Left ventricle myocardium superior (tissue), 1 donor: ENCODE measurements around the gene KLHL10. TPM values are rescaled to one million over a fixed set of nuclear protein-coding genes. Genes with fewer than 3 reads are reported as not detected.

Experiments used
- ATAC-seq: fragments of 200-7000 bp; cut with Tn5 transposase; one replicate; pipeline ENCODE4 v1.9.1; 2020; ENCODE audit warnings: mild to moderate bottlenecking, moderate library complexity
- DNase-seq: peaks from one replicate; pipeline ENCODE4 v3.0.0-alpha.2; 2020
- intact Hi-C: fragments of 100-400 bp; cut with micrococcal nuclease; formaldehyde crosslinking; loops from one replicate; pipeline ENCODE4 v1.11.0; 2022
- long read RNA-seq: library from polyadenylated mRNA; unstranded; transcript quantifications from one replicate; pipeline ENCODE4 v2.0.0, GENCODE V29; 2021
- total RNA-seq: library from RNA; stranded (reverse); fragmentation: NEBNext Ultra II Directional; extraction: Animal tissue kit (Norgen Biotek cat#: 25700); gene quantifications from one replicate; pipeline ENCODE4 v1.2.1, GENCODE V29; 2021
- donor health status: DM: no; HTN: yes; CAD: no; lungs with severe emphysema.

KLHL10 gene
- 0.12 TPM for total RNA-seq
- long read RNA-seq: 0 reads

DNA sequence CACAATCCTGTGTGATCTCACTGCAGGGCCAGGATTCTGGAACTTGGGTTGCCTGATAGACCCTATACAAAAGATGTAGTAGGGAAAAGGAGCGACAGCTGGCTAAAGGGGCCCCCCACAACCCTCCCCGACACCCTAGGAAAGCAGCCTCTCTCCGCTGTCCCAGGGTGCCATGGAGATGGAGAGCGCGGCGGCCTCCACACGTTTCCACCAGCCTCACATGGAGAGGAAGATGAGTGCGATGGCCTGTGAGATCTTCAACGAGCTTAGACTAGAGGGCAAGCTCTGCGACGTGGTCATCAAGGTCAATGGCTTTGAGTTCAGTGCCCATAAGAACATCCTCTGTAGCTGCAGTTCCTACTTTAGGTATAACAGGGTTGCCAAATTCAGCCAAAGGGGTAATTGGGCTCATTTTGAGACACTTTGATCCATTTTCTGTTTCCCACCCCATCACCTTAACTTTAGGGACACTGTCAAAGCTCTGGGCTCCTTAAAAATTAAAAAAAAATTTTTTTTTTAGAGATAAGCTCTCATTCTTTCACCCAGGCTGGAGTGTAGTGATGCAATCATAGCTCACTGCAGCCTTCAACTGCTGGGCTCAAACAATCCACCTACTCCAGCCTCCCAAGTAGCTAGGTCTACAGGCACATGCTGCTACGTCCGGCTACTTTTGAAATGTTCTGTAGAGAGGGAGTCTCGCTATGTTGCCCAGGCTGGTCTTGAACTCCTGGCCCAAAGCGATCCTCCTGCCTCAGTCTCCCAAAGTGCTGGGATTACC lies at the start of gene KLHL10:
KLHL10 (plus strand) TSS at position 65 of the 778 bp plus-strand sequence; CDS start at position 173, 108 bp downstream.
- intact Hi-C loops: no loop called here
- DNase-seq: no peak
- no peak for ATAC-seq

DNA sequence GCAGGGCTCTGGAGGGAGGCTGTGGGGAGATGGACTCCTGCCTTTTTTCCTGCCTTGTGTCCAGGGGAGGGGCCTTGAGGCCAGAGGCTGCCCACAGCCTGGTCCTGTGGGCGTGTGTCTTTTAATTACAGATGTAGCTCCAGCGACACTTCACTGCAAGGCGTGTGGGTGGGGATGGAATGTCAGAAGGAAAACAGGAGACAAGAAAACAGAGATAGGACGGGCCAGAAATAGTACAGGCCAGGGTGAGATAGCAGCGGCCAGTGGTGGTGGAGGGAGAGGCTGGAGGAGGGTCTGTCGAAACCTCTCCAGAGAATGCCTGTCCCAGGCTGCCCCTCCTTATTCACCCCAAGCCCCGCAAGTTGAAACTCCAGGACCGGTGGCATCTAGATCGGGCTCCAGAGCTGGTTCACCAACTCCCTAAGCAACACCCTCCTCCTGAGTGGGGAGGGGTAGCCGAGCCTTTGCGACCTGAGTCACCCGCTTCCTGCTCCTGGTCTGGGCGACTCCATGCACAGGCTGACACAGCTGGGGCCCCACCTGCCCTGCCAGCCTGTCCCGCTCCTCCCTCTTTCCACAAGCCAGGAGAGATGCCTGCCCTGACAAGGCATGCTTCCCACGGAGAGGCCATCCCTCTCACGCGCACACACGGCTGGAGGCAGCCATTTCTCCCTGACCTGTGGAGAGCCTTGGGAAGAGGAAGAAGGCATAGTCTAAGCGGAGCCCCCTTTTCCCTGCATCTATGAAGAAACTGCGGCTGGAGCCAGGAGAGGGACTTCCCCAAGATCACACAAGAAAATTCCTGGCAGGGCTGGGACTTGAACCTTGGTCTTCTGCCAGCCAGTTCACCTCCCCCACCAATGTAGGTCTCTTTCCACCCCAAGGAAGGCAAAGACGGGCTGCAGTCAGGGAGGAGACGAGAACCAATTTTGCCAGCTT lies 44.5 kb upstream of the KLHL10 start:
- intact Hi-C loops: no loop called here
- DNase-seq (peak; percentile 77), ATAC-seq (peak; percentile 90)

- DNase-seq (peak; percentile 48), ATAC-seq (peak; percentile 27)
- intact Hi-C loops: no loop called here
Observed at GRCh38 chr17:41793784-41794539, 43.7 kb upstream of the KLHL10 start.

GRCh38 chr17:41794540-41794975 lies 43.1 kb upstream of the KLHL10 start:
- intact Hi-C loops: no loop called here
- no peak for ATAC-seq
- no peak for DNase-seq

DNA sequence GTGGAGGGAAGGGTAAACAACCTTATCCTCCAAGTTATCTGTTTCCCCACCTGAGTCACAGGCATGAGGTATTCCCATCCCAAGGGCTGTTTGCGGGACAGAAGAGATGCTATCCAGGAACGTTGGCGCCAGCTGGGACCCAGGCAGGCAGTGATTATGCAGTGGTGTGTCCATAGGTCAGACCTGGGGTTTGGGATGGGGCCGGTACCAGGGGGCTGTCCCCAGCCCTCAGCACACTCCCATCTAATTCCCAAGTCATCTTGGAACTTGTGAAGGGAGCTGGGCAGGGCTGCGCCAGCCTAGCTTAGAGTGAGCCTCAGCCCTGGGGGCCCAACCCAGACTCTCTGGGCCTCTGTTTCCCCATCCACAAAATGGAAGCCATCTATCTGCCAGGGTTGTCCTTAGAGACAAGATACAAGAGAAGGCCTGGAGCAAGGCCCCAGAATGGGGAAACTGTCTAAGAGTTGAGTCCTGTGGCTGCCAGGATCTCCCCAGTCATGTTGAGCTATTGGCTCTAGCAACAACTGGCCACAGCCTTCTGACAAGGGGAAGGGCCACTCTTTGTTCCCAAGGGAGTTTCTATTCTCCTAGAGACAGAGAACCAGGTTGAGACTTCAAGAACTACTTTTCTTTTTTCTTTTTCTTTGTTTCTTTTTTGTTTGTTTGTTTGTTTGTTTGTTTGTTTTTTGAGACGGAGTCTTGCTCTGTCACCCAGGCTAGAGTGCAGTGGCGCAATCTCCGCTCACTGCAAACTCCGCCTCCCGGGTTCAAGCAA lies 41.3 kb upstream of the KLHL10 start:
- no peak for DNase-seq
- no peak for ATAC-seq

DNA sequence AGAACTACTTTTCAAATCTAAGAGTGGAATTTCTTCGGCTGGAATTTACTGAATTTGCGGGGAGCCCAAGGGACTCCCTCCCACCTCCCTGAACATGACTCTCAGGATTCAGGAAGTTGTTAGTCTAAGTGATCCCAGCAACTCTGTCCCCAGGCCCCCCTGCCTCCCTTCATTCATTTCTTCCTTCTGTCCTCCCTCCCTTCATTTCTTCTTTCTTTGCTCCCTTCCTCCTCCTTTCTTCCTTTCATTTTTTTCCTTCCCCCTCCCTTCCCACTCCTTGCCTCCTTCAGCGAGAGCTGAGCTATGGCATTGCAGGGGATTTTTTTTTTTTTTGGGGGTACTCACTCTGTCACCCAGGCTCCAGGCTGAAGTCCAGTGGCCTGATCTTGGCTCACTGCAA lies 40.2 kb upstream of the KLHL10 start:
- intact Hi-C loops: no loop called here
- no peak for ATAC-seq

More for the DNA sequence above, 41.3 kb upstream of the KLHL10 start:
- intact Hi-C loops: no loop called here

DNA sequence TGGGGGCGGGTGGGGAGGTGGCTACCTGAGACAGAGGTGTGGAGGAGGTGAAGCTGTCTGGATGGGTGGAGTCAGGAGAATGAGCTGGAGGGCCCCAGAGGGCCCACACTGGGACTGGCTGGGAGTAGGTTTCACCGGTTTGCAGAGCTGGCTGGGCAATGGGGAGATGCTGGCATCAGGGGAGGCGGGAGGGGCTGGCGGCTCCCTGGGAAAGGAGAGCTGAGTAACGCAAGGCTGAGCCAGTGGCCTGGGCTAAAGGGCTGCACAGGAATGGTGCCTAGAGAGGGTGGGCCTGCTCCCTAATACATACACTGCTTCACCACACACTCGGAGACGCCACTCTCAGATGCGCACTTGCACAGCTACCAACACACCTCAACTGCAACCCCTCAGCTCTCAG lies 38.3 kb upstream of the KLHL10 start:
- no peak for DNase-seq

More for the DNA sequence above, 40.2 kb upstream of the KLHL10 start:
- DNase-seq: no peak

DNA sequence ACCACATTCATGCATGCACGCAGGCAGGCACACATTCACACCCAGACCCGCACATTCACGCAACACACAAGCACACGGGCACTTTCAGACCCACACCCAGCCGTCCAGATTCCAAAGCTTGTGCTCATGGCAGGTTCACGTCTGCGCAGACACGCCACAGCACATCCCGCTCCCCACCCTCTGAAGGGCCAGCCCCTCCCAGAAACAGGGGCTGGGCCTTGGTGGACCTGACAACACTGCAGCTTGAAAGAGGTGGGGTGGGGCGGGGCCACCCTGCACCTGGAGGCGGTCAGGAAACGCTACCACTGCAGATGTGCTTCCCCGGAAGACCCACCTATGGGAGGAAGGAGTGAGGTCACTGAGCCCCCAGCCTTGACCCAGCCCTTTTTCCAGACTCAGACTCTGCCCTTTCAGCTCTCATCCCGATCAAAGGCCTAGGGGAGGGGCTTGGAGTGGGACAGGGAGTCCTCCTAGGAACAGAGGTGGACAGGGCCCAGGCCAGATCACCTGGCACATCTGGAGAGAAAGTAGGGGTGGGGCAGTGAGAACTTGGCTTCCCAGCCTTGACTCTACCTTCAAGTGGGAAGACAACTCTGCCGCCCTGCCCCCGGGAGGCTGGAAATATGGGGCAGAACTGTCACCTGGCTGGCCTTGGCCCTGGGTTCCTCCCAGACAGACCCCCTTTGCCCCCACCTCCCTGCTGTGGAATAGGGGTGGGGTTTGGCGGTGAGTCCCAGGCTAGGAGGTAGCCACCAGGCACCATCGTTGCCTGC lies 36.8 kb upstream of the KLHL10 start:
- DNase-seq (no peak), ATAC-seq (peak; percentile 40)
- intact Hi-C loops: loop anchor here (2.0 kb wide), 1 partner anchor 62 kb away; no protein-coding TSS in a partner anchor

More for the DNA sequence above, 38.3 kb upstream of the KLHL10 start:
- ATAC-seq: no peak
- intact Hi-C loops: no loop called here

DNA sequence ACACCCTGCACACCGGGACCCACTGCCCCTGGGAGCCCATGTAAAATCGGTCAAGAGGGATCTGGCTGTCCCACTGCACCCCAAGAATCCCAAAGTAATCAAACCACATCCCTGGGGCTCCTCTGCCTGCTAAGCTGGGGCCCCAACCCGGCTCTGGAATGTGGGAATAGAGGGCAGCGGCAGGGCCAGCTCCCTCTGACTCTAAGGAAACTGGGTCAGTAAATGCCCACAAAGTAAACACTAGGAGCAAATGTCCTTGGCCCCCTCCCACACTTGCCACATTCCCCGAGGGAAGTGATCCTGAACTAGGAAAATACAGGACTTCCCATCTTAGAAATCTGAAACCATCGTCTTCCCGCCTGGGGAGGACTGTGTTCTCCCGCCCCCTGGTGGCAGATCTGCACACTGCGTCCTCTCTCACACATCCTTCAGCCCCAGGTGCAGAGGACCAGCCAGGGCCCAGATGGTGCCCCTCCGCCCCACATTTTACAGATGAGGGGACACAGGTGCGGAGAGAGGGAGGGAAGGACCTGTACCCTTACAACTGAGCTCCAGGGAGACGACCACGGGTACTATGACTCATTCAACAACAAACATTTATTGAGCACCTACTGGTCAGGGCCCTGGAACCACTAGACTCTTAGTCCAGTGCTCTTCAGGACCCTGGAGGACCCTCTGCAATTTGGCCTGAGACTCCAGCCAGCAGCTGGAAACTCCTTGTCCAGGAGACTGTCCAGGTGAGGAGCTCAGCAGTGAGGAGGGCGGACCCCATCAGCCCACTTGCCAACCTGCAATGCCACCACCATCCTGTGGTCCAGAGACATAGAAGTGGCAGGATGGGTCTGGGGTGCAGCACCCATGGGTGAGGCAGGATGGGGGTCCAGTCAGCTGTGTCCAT lies 36.0 kb upstream of the KLHL10 start:
- ATAC-seq: peak; percentile 88
- peak; percentile 90 for DNase-seq
- intact Hi-C loops: loop anchor here (2.0 kb wide), 1 partner anchor 63 kb away; no protein-coding TSS in a partner anchor

GRCh38 chr17:41803049-41804020 lies 34.3 kb upstream of the KLHL10 start:
- intact Hi-C loops: no loop called here

GRCh38 chr17:41806685-41807445 lies 30.8 kb upstream of the KLHL10 start:
- intact Hi-C loops: no loop called here
- ATAC-seq (no peak), DNase-seq (no peak)

More at GRCh38 chr17:41803049-41804020, 34.3 kb upstream of the KLHL10 start:
- DNase-seq (no peak), ATAC-seq (no peak)

- intact Hi-C loops: no loop called here
- no peak for ATAC-seq
- no peak for DNase-seq
Observed at GRCh38 chr17:41810659-41811548, 26.7 kb upstream of the KLHL10 start.

- intact Hi-C loops: no loop called here
Observed at GRCh38 chr17:41811549-41812380, 25.9 kb upstream of the KLHL10 start, which contains the start of gene P3H4. P3H4 (minus strand) TSS chr17:41811949; CDS start chr17:41811915, 34 bp downstream.

More at GRCh38 chr17:41811549-41812380, 25.9 kb upstream of the KLHL10 start, which contains the start of gene P3H4:
- ATAC-seq (peak; percentile 89), DNase-seq (peak; percentile 91)
